Breast epithelium (tissue), 3 donors: Measurements from ENCODE around the gene ASB7.

Experiments
- POLR2A ChIP-seq: fragments of 450-650 bp; IDR thresholded peaks from one replicate; pipeline ENCODE4 v1.6.1; 2016; ENCODE audit warnings: antibody characterized with exemption, mild to moderate bottlenecking, moderate library complexity
- POLR2AphosphoS5 ChIP-seq, 3 donors: sonication (generic); formaldehyde crosslinking; IDR thresholded peaks; one replicate each; pipeline ENCODE4 v1.6.1; 2017; ENCODE audit warnings: antibody characterized with exemption in 3 of 3
- TF ChIP-seq, protein P1 (sequence below), 3 donors: fragments of 450-650 bp; IDR thresholded peaks; one replicate each; pipeline ENCODE4 v1.5.1; 2016 to 2017; ENCODE audit warnings: antibody characterized with exemption in 3 of 3, mild to moderate bottlenecking in 3 of 3, moderate library complexity in 3 of 3

- TF ChIP-seq, protein P1, sequence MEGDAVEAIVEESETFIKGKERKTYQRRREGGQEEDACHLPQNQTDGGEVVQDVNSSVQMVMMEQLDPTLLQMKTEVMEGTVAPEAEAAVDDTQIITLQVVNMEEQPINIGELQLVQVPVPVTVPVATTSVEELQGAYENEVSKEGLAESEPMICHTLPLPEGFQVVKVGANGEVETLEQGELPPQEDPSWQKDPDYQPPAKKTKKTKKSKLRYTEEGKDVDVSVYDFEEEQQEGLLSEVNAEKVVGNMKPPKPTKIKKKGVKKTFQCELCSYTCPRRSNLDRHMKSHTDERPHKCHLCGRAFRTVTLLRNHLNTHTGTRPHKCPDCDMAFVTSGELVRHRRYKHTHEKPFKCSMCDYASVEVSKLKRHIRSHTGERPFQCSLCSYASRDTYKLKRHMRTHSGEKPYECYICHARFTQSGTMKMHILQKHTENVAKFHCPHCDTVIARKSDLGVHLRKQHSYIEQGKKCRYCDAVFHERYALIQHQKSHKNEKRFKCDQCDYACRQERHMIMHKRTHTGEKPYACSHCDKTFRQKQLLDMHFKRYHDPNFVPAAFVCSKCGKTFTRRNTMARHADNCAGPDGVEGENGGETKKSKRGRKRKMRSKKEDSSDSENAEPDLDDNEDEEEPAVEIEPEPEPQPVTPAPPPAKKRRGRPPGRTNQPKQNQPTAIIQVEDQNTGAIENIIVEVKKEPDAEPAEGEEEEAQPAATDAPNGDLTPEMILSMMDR (IDR thresholded peaks at IDR 0.05) = no peak
- TF ChIP-seq POLR2AphosphoS5 (IDR thresholded peaks at IDR 0.05) (no peak), POLR2A (no peak)
Measured at GRCh38 chr15:100615801-100616200, 13.4 kb downstream of the ASB7 start.
